Right atrium auricular region (tissue), 2 donors: ENCODE data around the gene LINC00632. TPM values are rescaled to one million over a fixed set of nuclear protein-coding genes. Genes with fewer than 3 reads are reported as not detected.

Experiments used
- DNase-seq: peaks from one replicate; pipeline ENCODE4 v3.0.0-alpha.2; 2019; ENCODE audit warnings: low spot score
- H3K27ac ChIP-seq, 2 donors: fragments of 200-600 bp; sonication (generic); 1 replicate in 1 of 2; 2 replicates in 1 of 2; pipeline ENCODE4 v1.5.1; 2016 to 2019
- H3K27me3 ChIP-seq, 2 donors: fragments of 200-600 bp; sonication (generic); one replicate each; pipeline versions ENCODE4 v1.5.1 to v1.6.0; 2017 to 2019
- H3K36me3 ChIP-seq: fragments of 200-600 bp; sonication (generic); one replicate; pipeline ENCODE4 v1.5.1; 2016
- H3K4me1 ChIP-seq, 2 donors: fragments of 200-600 bp; sonication (generic); one replicate each; pipeline versions ENCODE4 v1.5.1 to v1.6.0; 2017 to 2019
- H3K4me3 ChIP-seq, 2 donors: fragments of 200-600 bp; sonication (generic); 1 replicate in 1 of 2; 2 replicates in 1 of 2; pipeline ENCODE4 v1.5.1; 2017 to 2019; ENCODE audit warnings: mild to moderate bottlenecking in 1 of 2, moderate library complexity in 1 of 2
- H3K9me3 ChIP-seq, 2 donors: fragments of 200-600 bp; sonication (generic); one replicate each; pipeline ENCODE4 v1.5.1; 2019
- total RNA-seq, 2 donors: library from RNA; depleted of rRNA; stranded (reverse); fragments of >200 nt; gene quantifications; one replicate each; pipeline ENCODE4 v1.1.0, GENCODE V29; 2016
- TF ChIP-seq, protein P1 (sequence below), 2 donors: fragments of 200-600 bp; sonication (generic); IDR thresholded peaks; one replicate each; pipeline ENCODE4 v1.5.1; 2019; ENCODE audit warnings: antibody characterized with exemption in 2 of 2

LINC00632 gene
- total RNA-seq, 2 donors from 2014 or later, result 34.1 to 91.0 TPM

DNA sequence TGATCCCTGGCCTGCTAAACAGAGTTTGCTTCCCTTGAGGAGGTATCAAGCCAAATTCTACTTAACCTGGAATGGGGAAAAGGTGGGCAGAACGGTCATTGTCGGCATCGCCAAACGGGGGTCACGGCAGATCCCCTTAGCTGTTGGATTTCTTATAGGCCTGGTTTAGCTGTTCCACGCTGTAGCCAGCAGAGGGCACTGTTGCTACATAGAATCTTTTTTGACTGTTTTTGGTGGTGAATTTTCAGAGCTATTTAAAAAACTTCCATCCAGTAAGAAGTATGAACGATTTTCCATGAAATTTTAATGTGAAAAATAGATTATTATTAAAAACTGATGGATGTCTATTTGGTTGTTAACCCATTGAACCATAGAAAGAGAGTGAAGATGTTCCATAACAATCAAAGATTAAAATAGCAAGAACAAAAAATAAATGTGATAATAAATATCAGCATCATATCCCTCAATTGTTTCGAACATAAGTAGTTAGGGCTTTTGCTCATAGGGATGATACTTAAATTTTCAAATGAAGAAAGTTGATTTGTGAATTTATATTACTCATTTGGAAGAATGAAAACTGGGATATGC is 56.6 kb downstream of the LINC00632 start:
- Histone ChIP-seq H3K27ac (no peak overlapping the region), H3K9me3 (no peaks in the 10 kb centered on the region), H3K27me3 (no peaks in the 10 kb centered on the region), H3K36me3 (no peaks in the 10 kb centered on the region), H3K4me3 (peak overlapping the region in 1 of 2 donors; percentile 46), H3K4me1 (no peaks in the 10 kb centered on the region)
- TF ChIP-seq, protein P1, sequence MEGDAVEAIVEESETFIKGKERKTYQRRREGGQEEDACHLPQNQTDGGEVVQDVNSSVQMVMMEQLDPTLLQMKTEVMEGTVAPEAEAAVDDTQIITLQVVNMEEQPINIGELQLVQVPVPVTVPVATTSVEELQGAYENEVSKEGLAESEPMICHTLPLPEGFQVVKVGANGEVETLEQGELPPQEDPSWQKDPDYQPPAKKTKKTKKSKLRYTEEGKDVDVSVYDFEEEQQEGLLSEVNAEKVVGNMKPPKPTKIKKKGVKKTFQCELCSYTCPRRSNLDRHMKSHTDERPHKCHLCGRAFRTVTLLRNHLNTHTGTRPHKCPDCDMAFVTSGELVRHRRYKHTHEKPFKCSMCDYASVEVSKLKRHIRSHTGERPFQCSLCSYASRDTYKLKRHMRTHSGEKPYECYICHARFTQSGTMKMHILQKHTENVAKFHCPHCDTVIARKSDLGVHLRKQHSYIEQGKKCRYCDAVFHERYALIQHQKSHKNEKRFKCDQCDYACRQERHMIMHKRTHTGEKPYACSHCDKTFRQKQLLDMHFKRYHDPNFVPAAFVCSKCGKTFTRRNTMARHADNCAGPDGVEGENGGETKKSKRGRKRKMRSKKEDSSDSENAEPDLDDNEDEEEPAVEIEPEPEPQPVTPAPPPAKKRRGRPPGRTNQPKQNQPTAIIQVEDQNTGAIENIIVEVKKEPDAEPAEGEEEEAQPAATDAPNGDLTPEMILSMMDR (IDR thresholded peaks at IDR 0.05), result peak; percentile 65 to 89
- peak; percentile 68 for DNase-seq

DNA sequence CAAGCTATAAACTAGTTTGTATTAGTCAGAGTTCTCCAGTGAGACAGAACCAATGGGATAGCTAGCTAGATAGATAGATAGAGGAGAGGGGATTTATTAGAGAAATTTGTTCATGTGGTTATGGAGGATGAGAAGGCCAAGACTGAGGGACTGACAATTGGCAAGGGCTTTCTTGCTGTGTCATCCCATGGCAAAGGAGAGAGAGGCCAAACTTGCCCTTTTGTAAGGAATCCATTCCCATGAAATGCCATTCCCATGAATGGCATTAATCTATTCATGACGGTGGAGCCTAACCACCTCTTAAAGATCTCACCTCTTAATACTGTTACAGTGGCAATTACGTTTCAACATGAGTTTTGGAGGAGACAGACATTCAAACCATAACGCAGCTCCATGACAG is 58.1 kb downstream of the LINC00632 start:
- H3K9me3 ChIP-seq, result no peaks in the 10 kb centered on the region
- H3K27ac ChIP-seq, result no peak overlapping the region
- no peaks in the 10 kb centered on the region for H3K27me3 ChIP-seq
- TF ChIP-seq, protein P1 (IDR thresholded peaks at IDR 0.05), result no peak
- H3K4me3 ChIP-seq, result no peak overlapping the region
- no peaks in the 10 kb centered on the region for H3K36me3 ChIP-seq
- DNase-seq, result no peak
- no peaks in the 10 kb centered on the region for H3K4me1 ChIP-seq

DNA sequence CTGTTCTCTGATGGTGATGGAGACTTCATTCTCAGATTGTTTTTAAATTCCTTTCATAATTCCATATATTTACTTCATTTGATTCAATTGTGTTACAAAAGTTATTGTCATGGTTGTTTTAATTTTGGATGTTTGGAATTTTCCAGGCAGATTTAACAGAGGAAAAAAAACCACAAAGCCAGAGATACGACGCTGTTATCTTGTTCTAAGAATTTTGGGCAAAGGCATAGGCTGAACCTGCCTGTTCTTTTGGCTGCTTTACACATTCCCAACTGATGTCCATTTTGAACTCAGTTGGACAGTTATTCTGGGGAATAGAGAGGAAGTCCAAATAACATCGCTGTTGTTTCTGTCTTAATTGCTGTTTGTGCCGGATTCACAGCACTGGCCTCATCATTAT is 65.7 kb downstream of the LINC00632 start:
- Histone ChIP-seq H3K27me3 (no peaks in the 10 kb centered on the region), H3K9me3 (no peaks in the 10 kb centered on the region), H3K27ac (no peak overlapping the region), H3K4me1 (no peaks in the 10 kb centered on the region), H3K36me3 (no peaks in the 10 kb centered on the region), H3K4me3 (no peak overlapping the region)
- DNase-seq, result no peak
- TF ChIP-seq, protein P1 (IDR thresholded peaks at IDR 0.05), result no peak

- no peaks in the 10 kb centered on the region for H3K27me3 ChIP-seq
- no peaks in the 10 kb centered on the region for H3K36me3 ChIP-seq
- TF ChIP-seq, protein P1 (IDR thresholded peaks at IDR 0.05), result no peak
- H3K4me1 ChIP-seq, result no peaks in the 10 kb centered on the region
- no peak overlapping the region for H3K27ac ChIP-seq
- no peak for DNase-seq
- no peaks in the 10 kb centered on the region for H3K9me3 ChIP-seq
- H3K4me3 ChIP-seq, result no peak overlapping the region
These were observed 66.8 kb downstream of the LINC00632 start for GRCh38 chrX:140776320-140776719.

DNA sequence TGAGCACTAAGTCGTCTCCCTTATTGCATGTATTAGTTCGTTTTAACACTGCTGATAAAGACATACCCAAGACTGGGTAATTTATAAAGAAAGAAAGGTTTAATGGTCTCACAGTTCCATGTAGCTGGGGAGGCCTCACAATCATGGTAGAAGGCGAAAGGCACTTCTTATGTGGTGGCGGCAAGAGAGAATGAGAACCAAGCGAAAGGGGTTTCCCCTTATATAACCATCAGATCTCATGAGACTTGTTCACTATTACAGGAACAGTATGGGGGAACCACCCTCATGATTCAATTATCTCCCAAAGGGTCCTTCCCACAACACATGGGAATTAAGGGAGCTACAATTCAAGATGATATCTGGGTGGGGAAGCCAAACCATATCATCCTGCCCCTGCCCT is 85.1 kb downstream of the LINC00632 start:
- no peaks in the 10 kb centered on the region for H3K4me1 ChIP-seq
- no peak overlapping the region for H3K4me3 ChIP-seq
- no peaks in the 10 kb centered on the region for H3K27me3 ChIP-seq
- DNase-seq, result no peak
- H3K9me3 ChIP-seq, result no peaks in the 10 kb centered on the region
- no peak overlapping the region for H3K27ac ChIP-seq
- TF ChIP-seq, protein P1 (IDR thresholded peaks at IDR 0.05), result no peak
- no peaks in the 10 kb centered on the region for H3K36me3 ChIP-seq

GRCh38 chrX:140799216-140799615 is 89.7 kb downstream of the LINC00632 start:
- no peak for DNase-seq
- Histone ChIP-seq H3K4me1 (no peaks in the 10 kb centered on the region), H3K27ac (no peak overlapping the region), H3K36me3 (no peaks in the 10 kb centered on the region), H3K9me3 (no peaks in the 10 kb centered on the region), H3K27me3 (no peaks in the 10 kb centered on the region), H3K4me3 (no peak overlapping the region)
- TF ChIP-seq, protein P1 (IDR thresholded peaks at IDR 0.05), result no peak
